HG03432 (cell line): ENCODE measurements around the gene ILKAP.
"Not testable (repeated sequence)": the region's sequence is repeated elsewhere in the genome, so short reads cannot be mapped to it uniquely, and the experiment has no call there.

Experiments
- ATAC-seq: cut with Tn5 transposase; IDR thresholded peaks from one replicate; pipeline ENCODE4 v1.9.1; 2021; ENCODE audit warnings: mild to moderate bottlenecking, moderate library complexity; ENCODE audit not compliant: unreplicated experiment

Gene ILKAP

DNA sequence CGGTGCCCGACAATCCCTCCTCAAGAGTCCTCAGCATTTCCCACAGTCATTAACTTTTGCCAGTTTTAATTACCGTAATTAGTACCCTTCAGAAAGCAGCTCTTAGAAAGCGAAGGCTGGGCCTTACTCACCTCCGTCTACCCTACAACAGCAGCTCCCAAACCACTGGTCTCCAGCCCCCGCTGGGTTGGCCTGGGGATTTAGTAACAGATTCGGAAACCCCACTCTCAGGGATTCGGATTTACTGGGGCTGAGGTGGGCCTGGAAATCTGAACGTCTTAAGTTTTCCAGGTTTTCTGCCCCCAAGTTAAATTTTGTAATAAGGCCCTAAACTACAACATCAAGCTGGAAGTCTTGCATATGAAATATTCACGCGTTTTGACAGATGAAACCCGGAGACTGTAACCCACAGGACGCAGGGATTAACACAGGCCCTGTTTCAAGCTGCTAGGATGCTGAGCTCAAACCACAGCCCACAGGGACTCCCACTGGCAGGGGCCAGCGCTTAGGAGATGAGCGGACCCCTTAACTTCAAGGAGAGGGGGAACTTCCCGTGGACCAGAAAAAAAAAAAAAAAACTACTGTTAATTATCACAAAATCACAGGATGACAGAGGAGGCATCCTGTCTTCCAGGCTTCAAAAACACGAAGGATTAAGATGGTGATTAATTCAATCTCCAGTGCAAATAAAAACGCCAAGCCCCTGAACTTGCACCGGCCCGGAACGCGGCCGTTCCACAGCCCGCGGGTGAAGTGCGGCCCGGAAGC, 985 bp downstream of the ILKAP start:
- no peak for ATAC-seq

GRCh38 chr2:238190445-238190844, 13.1 kb downstream of the ILKAP start:
- no peak for ATAC-seq

GRCh38 chr2:238187618-238188548, 15.6 kb downstream of the ILKAP start:
- no peak for ATAC-seq

- no peak for ATAC-seq
These were observed 19.7 kb downstream of the ILKAP start for GRCh38 chr2:238183821-238184220.

DNA sequence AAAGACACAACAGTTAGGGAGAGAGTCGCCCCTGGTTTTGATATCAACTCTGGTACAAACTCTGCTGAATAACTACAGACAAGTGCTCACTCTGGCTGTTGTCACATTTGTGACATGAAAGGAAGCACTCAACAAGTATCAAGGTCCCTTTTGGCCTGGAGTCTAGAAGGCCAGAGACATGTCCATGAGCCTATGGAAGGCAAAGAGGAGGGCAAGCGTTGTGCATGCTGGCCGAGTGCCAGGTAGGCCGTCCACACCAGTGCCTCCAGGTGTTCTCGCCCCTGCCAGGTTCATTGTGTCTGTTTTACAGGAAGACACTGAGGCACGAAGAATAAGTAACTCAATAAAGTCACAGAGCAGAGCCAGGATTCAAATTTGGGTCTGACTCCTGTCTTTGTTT, 21.1 kb downstream of the ILKAP start:
- no peak for ATAC-seq

- ATAC-seq: no peak
These were observed 22.9 kb downstream of the ILKAP start for GRCh38 chr2:238180554-238180953.

- no peak for ATAC-seq
These were observed 26.9 kb downstream of the ILKAP start for GRCh38 chr2:238176613-238177012.

DNA sequence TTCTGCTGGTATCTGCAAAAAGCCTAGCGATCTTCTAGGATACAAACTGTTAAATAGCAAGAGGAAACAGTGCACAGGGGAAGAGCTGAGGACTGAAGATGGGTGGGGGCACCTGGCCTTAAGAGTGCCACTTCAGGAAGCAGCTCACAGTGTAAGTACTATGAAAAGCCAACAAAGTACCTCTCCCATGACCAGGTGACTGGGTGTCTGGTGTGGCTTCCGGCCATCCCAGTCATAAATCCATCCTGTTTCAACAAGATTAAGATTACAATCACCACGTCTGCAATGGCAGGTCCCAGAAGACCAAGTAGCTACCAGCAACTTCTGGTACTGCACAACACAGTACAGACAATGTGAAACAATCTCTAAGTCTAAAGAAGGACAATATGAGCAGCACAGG, 28.8 kb downstream of the ILKAP start:
- no peak for ATAC-seq

- ATAC-seq: no peak
These were observed 29.2 kb downstream of the ILKAP start for GRCh38 chr2:238174291-238174690.

DNA sequence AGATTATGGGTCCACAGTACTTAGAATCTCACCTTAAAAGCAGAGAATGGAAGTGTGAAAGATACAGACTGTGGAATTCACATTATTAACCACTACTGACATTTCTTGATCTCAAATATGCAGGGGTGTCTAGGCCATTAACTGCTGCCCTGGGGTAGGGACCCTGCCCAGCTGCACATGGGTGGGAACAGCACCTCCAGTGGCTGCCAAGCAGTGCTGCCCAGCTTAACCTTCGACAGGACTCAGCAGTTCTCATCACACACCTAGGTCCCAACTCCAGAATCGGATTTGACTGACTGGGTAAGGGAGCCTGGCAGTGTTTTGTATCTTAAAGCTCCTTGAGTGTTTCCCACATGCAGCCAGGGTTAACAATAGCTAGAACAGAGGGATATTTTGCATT, 29.8 kb downstream of the ILKAP start:
- no peak for ATAC-seq

- no peak for ATAC-seq
These were observed 31.1 kb downstream of the ILKAP start for GRCh38 chr2:238172439-238172838.

GRCh38 chr2:238171575-238172187, 31.8 kb downstream of the ILKAP start:
- no peak for ATAC-seq

DNA sequence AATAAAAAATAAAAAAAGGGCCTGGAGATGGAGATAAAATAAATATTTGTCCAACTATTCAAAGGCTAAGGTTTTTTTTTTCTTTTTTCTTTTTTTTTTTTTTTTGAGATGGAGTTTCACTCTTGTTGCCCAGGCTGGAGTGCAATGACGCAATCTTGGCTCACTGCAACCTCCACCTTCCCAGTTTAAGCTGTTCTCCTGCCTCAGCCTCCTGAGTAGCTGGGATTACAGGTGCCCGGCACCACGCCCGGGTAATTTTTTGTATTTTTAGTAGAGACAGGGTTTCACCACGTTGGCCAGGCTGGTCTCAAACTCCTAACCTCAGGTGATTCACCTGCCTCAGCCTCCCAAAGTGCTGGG, 32.4 kb downstream of the ILKAP start:
- not testable (repeated sequence) for ATAC-seq

GRCh38 chr2:238170386-238171071, 33.0 kb downstream of the ILKAP start:
- no peak for ATAC-seq

DNA sequence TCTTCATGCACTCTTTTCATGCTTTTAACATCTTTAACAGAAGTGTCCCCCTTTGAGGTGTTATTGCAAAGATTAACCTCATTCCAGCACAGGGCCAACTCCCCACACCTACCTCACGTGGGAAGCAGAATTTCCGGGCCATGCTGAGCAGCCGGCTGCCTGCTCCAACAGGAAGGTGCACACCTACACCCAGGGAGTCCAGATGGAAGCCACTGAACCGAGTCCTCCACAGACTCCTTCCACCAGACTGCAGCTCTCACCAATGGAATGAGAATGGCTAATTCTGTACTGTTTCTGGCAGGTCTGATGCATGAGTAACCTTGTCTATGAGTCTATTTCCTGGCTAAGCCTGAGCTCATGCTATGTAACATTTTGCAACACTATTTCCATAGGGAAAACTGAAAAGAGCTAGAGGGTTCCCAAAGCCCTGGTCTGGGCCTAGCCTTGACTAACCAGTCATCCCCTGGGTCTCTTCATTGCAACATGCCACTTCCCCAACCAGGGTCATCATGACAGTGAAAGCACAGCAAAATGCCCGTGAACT, 33.7 kb downstream of the ILKAP start:
- ATAC-seq: no peak

DNA sequence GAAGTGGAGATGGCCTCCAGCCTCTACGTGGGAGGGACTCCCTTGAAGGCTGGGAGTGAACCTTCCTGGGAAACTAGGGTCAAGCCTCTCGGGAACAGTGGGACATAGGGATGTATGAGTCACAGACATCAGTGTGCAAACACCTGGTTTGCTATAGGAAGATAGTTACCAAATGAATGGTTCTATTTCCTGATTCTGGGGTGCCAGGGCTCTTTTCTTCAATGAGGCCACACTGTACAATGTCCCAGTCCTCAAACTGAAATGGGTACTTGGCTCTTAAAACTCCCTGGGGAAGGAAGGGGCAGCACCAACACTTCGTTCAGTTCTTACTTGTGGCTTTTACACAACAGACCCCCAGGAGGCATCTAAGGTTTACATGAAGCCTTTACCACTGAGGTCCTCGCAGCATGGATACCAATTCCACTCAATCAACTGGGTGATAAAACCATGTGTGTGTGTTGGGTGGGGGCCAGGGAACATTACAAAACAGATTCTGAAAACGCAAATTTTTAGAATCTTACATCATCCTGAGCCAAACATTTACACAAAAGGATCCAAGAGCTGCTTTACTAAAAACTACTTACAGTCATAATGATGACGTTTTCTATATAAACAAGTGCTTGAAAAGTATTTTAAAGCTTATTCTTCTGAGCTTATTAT, 34.3 kb downstream of the ILKAP start:
- ATAC-seq: no peak

- no peak for ATAC-seq
These were observed 35.1 kb downstream of the ILKAP start for GRCh38 chr2:238168196-238169047.

DNA sequence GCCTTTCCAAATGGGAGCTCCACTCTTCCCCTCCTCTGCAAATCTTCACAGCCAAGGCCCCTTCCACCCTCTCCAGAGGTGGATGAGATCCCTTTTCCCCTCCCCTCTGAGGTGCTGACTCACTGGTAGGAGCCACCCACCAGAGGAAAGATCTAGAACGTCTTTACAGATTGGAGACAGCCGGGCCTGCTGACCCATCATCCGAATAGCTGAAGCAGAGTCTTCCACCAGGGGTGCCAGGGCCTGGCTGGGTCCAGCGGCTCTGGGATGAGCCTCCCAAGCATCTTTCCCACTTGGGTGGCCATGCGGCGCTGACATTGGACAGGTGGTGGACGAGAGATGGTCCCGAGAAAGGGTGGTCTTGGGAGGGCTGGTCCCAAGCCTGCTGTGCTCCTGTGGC, 35.7 kb downstream of the ILKAP start:
- no peak for ATAC-seq

- ATAC-seq: no peak
These were observed 36.2 kb downstream of the ILKAP start for GRCh38 chr2:238167344-238167715.
